AG09309 (cell line): ENCODE data around the gene LSM10.

Experiments
- DNase-seq: peaks from one replicate; pipeline ENCODE4 v3.0.0-alpha.2; 2010; ENCODE audit warnings: low read depth
- H3K4me3 ChIP-seq: 2 replicates; pipeline ENCODE4 v1.5.1; 2011; ENCODE audit warnings: mild to moderate bottlenecking, low read depth, low read length, moderate library complexity; ENCODE audit not compliant: control insufficient read depth
- TF ChIP-seq, protein P1 (sequence below): IDR thresholded peaks from 2 replicates; pipeline ENCODE4 v1.5.1; 2011; ENCODE audit warnings: mild to moderate bottlenecking, low read depth, low read length, inconsistent platforms; ENCODE audit not compliant: insufficient read depth, control insufficient read depth; ENCODE audit errors: missing control alignments

Gene LSM10

DNA sequence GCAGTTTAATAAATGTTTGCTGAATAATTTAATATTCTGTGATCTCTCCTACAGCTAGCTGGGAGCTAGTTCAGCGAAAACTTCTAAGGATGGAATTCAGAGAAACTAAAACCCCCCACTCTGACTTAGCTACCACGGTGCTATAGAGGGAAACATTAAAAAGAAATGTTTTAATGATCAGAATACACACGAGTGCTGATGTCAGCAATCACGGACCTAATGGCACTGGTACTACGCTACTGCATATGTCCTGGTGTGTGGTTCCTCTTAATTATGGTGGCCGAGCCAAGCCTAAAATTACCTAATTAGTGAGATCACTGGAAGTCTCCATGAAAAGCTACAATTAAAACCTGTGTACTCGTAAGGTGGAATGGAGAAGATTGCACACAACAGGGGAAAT is 23.9 kb upstream of the LSM10 start:
- TF ChIP-seq, protein P1, sequence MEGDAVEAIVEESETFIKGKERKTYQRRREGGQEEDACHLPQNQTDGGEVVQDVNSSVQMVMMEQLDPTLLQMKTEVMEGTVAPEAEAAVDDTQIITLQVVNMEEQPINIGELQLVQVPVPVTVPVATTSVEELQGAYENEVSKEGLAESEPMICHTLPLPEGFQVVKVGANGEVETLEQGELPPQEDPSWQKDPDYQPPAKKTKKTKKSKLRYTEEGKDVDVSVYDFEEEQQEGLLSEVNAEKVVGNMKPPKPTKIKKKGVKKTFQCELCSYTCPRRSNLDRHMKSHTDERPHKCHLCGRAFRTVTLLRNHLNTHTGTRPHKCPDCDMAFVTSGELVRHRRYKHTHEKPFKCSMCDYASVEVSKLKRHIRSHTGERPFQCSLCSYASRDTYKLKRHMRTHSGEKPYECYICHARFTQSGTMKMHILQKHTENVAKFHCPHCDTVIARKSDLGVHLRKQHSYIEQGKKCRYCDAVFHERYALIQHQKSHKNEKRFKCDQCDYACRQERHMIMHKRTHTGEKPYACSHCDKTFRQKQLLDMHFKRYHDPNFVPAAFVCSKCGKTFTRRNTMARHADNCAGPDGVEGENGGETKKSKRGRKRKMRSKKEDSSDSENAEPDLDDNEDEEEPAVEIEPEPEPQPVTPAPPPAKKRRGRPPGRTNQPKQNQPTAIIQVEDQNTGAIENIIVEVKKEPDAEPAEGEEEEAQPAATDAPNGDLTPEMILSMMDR, result no peak
- no peak for DNase-seq
- H3K4me3 ChIP-seq, result no peak overlapping the region

DNA sequence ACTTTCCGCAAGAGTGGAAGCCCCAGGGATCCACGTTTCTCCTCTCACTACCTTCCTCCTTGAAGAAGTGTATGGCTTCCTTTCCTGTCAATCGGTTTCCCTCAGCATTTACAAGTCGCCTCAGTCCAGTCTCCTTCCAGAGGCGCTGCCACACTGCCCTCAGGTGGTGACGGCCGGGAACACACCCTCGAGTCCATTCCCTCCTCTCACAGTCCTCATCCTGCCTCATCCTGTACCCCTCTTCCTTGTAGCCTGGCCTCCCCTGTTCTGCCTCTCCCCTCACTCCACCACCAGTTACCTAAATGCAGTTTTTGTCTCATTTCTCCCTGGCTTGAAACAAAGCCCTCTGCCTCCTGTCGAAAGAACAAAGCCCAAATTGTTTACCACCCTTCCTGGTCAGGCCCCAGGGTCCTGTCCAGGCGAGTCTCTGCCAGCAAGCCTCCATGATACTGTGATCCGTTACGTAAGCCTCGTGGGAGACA is 23.2 kb upstream of the LSM10 start:
- peak; percentile 46 for DNase-seq
- no peak overlapping the region for H3K4me3 ChIP-seq
- TF ChIP-seq, protein P1, result peak; percentile 97

DNA sequence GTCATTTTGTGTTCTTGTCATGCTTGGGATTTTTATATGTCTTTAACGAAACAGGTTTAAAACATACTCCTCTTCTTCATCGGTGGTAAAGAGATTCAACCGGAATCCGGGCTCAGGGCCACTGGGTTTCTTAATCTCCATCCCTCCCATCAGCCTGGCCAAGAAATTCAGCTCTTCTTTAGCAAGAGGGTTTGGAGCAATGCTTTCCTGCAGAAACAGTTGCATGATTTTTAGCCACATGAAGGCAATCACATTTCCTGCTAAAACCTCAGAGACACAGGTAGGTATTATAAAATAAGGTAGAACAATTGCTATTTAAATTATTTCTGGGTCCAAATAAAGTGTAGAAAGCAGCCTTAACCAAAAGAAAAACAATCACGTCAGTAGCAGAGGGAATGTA is 22.7 kb upstream of the LSM10 start:
- TF ChIP-seq, protein P1, result no peak
- no peak overlapping the region for H3K4me3 ChIP-seq
- DNase-seq, result no peak

DNA sequence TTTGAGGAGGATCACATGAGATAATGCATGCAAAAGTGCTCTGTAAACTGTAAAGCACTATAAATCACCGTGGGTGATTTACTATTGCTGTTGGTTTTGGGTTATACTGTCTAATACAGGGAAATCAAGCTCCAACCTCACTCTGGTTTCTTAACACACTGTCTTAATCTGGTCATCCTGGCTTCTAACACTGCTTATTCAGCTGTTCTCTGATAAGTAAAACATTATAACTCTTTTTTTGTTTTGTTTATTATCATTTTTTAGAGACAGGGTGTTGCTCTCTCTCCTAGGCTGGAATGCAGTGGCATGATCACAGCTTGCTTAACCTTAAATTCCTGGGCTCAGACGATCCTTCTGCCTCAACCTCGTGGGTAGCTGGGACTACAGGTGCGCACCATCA is 21.9 kb upstream of the LSM10 start:
- TF ChIP-seq, protein P1, result no peak
- H3K4me3 ChIP-seq, result no peak overlapping the region
- no peak for DNase-seq

DNA sequence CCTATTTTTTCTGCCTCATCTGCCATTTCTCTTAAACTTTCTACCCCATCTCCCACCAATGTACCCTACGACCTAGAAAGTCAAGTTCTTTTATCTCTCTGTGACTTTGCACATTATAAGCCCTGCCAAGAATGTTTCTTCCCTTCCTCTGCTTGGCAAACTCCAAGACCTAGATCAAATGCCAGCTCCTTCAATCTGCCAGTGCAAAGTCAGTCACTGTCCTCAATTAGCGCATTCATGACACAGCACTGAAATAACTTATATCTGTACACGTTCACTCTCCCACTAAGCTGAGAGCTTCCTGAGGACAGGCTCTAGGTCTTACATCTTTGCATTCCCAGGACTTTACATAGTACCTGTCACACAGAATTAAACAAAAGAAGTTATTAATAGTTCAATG is 21.4 kb upstream of the LSM10 start:
- TF ChIP-seq, protein P1, result no peak
- DNase-seq, result no peak
- H3K4me3 ChIP-seq, result no peak overlapping the region

DNA sequence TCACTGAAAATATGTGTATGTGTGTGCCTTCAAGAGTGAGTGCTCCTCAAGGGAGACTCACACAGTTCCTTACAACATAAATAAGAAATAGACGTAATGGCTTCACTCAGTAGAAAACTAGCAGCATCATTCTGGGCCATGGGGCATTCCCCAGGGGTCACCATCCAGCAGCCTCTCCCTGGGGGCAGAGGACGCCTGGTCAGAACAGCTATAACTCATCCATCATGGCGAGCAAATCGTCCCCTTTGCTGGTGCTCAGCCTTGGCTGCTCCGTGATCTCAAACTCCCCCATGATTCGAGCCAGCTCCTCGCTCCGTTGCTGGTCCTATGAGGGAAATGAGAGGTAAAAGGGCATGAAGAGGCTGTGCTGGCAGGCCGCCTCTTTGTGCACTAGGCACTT is 20.2 kb upstream of the LSM10 start:
- TF ChIP-seq, protein P1, result no peak
- H3K4me3 ChIP-seq, result no peak overlapping the region
- no peak for DNase-seq
